ENCODE measurements around the gene FARS2.

Gene FARS2

GRCh38 chr6:5766260-5766659 lies 504.9 kb downstream of the FARS2 start:
- Mint-ChIP-seq H3K27ac (no peak overlapping the region), H3K9me3 (peaks cover 6% of the 10 kb centered on the region), H3K4me1 (peaks cover 15% of the 10 kb centered on the region), H3K36me3 (peaks cover 18% of the 10 kb centered on the region), H3K4me3 (no peak overlapping the region), H3K27me3 (no peaks in the 10 kb centered on the region)
- DNase-seq (ENCODE audit: low spot score in 2 of 2): no peak
- ATAC-seq (ENCODE audit: low read depth): no peak

- Mint-ChIP-seq H3K36me3 (peaks cover 20% of the 10 kb centered on the region), H3K9me3 (peaks cover 6% of the 10 kb centered on the region), H3K4me3 (no peak overlapping the region), H3K4me1 (peaks cover 14% of the 10 kb centered on the region), H3K27ac (no peak overlapping the region), H3K27me3 (no peaks in the 10 kb centered on the region)
- ATAC-seq (ENCODE audit: low read depth): no peak
- DNase-seq (ENCODE audit: low spot score in 2 of 2): no peak
These were observed 506.2 kb downstream of the FARS2 start for GRCh38 chr6:5767471-5767870.

GRCh38 chr6:5771211-5771610 lies 509.9 kb downstream of the FARS2 start:
- H3K27ac Mint-ChIP-seq: no peak overlapping the region
- ATAC-seq (ENCODE audit: low read depth) (no peak), DNase-seq (ENCODE audit: low spot score in 2 of 2) (no peak)
- no peak overlapping the region for H3K4me3 Mint-ChIP-seq
- peaks cover 6% of the 10 kb centered on the region for H3K9me3 Mint-ChIP-seq
- H3K27me3 Mint-ChIP-seq: no peaks in the 10 kb centered on the region
- peaks cover 2% of the 10 kb centered on the region for H3K4me1 Mint-ChIP-seq
- peaks cover 33% of the 10 kb centered on the region for H3K36me3 Mint-ChIP-seq

GRCh38 chr6:5771759-5772390 lies 510.6 kb downstream of the FARS2 start:
- H3K4me1 Mint-ChIP-seq: peaks cover 2% of the 10 kb centered on the region
- H3K36me3 Mint-ChIP-seq: peaks cover 31% of the 10 kb centered on the region
- H3K9me3 Mint-ChIP-seq: peaks cover 4% of the 10 kb centered on the region
- H3K4me3 Mint-ChIP-seq: no peak overlapping the region
- DNase-seq (ENCODE audit: low spot score in 2 of 2) (no peak), ATAC-seq (ENCODE audit: low read depth) (no peak)
- H3K27me3 Mint-ChIP-seq: no peaks in the 10 kb centered on the region
- H3K27ac Mint-ChIP-seq: no peak overlapping the region

DNA sequence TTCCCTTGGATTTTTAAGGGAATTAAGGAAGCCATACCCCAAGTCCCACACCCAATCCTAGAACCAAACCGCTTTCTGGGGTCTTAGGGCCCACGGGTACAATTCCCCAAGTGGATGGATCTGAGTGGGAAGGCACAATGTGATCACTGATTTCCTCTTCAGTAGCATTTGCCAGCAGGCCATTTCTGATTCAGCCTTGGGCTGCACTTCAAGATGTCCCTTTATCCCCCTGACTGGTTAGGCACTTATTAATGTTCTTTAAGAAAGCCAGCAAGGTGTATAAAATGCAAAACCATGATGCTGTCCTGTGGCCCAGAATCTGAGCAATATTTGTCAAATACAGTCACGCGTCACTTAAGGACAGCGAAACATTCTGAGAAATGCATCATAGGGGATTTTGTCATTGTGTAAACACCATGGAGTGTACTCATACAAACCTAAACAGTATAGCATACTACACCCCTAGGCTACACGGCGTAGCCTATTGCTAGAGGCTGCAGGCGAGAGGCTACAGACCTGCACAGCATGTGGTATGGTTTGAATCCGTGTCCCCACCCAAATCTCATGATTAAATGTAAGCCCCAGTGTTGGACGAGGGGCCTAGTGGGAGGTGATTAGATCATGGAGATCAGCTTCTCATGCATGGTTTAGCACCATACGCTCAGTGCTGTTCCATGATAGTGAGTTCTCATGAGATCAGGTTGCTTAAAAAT lies 511.3 kb downstream of the FARS2 start:
- H3K27me3 Mint-ChIP-seq: no peaks in the 10 kb centered on the region
- DNase-seq (ENCODE audit: low spot score in 2 of 2): no peak
- H3K27ac Mint-ChIP-seq: no peak overlapping the region
- H3K4me1 Mint-ChIP-seq: peaks cover 2% of the 10 kb centered on the region
- H3K36me3 Mint-ChIP-seq: peaks cover 27% of the 10 kb centered on the region
- H3K4me3 Mint-ChIP-seq: no peak overlapping the region
- ATAC-seq (ENCODE audit: low read depth): no peak
- peaks cover 4% of the 10 kb centered on the region for H3K9me3 Mint-ChIP-seq

- Mint-ChIP-seq H3K4me3 (no peak overlapping the region), H3K4me1 (peaks cover 8% of the 10 kb centered on the region), H3K36me3 (peaks cover 23% of the 10 kb centered on the region), H3K27ac (no peak overlapping the region), H3K9me3 (no peaks in the 10 kb centered on the region), H3K27me3 (no peaks in the 10 kb centered on the region)
- no peak for DNase-seq (ENCODE audit: low spot score in 2 of 2)
- ATAC-seq (ENCODE audit: low read depth): no peak
These were observed 514.8 kb downstream of the FARS2 start for GRCh38 chr6:5776104-5776503.

DNA sequence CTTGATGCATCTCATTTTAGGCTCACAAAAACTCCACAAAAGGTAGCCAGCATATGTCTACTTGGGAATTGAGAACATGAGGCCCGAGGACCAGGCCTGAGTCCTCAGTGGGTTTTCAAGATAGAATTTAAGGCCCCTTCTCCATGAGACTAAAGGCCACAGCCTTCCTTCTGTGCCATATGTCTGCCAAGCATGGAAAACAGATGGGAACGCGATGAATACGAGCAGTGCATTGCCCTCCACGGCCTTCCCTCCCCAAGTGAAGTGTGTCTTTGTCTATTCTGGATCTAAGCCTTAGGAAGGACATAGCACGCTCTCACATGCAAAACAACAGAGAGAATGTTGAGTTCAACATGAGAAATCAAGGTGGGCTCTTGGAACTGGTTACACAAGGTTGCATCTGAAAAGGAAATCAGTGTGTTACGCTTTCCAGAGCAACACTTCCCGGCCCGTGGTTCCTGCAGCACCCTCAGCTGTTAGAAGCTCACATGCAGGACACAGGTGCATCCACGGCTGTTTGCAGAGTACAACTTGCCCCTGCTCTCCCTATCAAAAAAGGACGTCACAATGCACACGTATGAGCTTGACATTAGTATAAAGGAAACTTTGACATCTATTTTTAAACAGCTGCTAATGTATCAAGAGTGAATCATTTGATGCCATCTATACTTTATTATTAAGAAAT lies 515.5 kb downstream of the FARS2 start:
- no peaks in the 10 kb centered on the region for H3K9me3 Mint-ChIP-seq
- peaks cover 8% of the 10 kb centered on the region for H3K4me1 Mint-ChIP-seq
- H3K36me3 Mint-ChIP-seq: peaks cover 22% of the 10 kb centered on the region

GRCh38 chr6:5778317-5778857 lies 517.1 kb downstream of the FARS2 start:
- Mint-ChIP-seq H3K4me1 (peaks cover 11% of the 10 kb centered on the region), H3K27me3 (no peaks in the 10 kb centered on the region), H3K36me3 (peaks cover 19% of the 10 kb centered on the region), H3K4me3 (peak overlapping the region; percentile 42), H3K9me3 (no peaks in the 10 kb centered on the region), H3K27ac (no peak overlapping the region)
- ATAC-seq (ENCODE audit: low read depth) (peak; percentile 68), DNase-seq (ENCODE audit: low spot score in 2 of 2) (no peak)

More for the DNA sequence above, 515.5 kb downstream of the FARS2 start:
- ATAC-seq (ENCODE audit: low read depth) (no peak), DNase-seq (ENCODE audit: low spot score in 2 of 2) (no peak)
- no peak overlapping the region for H3K4me3 Mint-ChIP-seq
- H3K27ac Mint-ChIP-seq: no peak overlapping the region
- H3K27me3 Mint-ChIP-seq: no peaks in the 10 kb centered on the region

DNA sequence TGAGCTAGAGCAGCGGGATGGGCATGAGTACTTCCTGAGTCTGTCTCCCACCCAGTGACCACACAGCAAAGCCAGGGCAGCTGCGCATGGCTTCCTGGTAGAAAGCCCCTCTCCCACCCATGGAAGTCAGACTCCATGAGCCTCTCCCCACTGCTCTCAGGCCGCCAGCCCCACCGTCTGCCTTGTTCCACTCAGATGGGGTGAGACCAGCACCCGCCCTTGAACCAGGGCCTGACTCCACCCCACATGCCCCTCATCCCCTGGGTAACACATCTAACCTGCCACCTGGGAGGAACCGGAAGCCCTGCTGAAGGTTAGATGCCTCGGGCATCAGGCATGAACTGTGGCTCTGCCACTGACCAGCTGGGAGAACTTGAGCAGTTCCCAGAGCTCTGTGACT lies 517.6 kb downstream of the FARS2 start:
- H3K4me3 Mint-ChIP-seq: peak overlapping the region; percentile 53
- no peak overlapping the region for H3K27ac Mint-ChIP-seq
- no peak for DNase-seq (ENCODE audit: low spot score in 2 of 2)
- no peaks in the 10 kb centered on the region for H3K27me3 Mint-ChIP-seq
- peaks cover 11% of the 10 kb centered on the region for H3K4me1 Mint-ChIP-seq
- ATAC-seq (ENCODE audit: low read depth): no peak
- H3K9me3 Mint-ChIP-seq: no peaks in the 10 kb centered on the region
- H3K36me3 Mint-ChIP-seq: peaks cover 19% of the 10 kb centered on the region

DNA sequence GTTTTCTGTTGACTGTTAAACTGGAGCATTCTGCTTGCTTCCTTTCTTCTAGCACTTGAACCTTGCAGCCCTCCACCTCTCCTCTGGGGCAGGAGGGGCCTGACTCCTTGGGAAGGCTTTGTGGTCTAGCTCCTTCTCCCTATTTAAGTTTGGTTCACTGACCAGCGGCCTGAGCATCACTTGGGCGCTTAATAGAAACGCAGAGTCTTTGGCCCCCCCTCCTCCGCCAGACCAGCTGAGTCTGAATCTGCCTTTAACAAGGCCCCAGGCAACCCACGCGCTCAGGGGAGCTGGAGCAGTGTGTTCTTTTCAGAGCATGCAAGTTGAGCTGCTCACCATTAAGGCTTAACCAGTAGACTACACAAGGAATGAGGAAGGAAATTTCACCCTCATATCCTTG lies 519.7 kb downstream of the FARS2 start:
- no peaks in the 10 kb centered on the region for H3K9me3 Mint-ChIP-seq
- H3K4me1 Mint-ChIP-seq: peaks cover 11% of the 10 kb centered on the region

GRCh38 chr6:5781966-5782556 lies 520.7 kb downstream of the FARS2 start:
- ATAC-seq (ENCODE audit: low read depth) (no peak), DNase-seq (ENCODE audit: low spot score in 2 of 2) (no peak)
- no peak overlapping the region for H3K4me3 Mint-ChIP-seq
- peaks cover 14% of the 10 kb centered on the region for H3K4me1 Mint-ChIP-seq
- H3K9me3 Mint-ChIP-seq: no peaks in the 10 kb centered on the region
- no peaks in the 10 kb centered on the region for H3K27me3 Mint-ChIP-seq
- no peak overlapping the region for H3K27ac Mint-ChIP-seq
- peaks cover 8% of the 10 kb centered on the region for H3K36me3 Mint-ChIP-seq

More for the DNA sequence above, 519.7 kb downstream of the FARS2 start:
- Mint-ChIP-seq H3K27me3 (no peaks in the 10 kb centered on the region), H3K4me3 (no peak overlapping the region), H3K27ac (no peak overlapping the region), H3K36me3 (peaks cover 8% of the 10 kb centered on the region)
- ATAC-seq (ENCODE audit: low read depth) (no peak), DNase-seq (ENCODE audit: low spot score in 2 of 2) (no peak)

DNA sequence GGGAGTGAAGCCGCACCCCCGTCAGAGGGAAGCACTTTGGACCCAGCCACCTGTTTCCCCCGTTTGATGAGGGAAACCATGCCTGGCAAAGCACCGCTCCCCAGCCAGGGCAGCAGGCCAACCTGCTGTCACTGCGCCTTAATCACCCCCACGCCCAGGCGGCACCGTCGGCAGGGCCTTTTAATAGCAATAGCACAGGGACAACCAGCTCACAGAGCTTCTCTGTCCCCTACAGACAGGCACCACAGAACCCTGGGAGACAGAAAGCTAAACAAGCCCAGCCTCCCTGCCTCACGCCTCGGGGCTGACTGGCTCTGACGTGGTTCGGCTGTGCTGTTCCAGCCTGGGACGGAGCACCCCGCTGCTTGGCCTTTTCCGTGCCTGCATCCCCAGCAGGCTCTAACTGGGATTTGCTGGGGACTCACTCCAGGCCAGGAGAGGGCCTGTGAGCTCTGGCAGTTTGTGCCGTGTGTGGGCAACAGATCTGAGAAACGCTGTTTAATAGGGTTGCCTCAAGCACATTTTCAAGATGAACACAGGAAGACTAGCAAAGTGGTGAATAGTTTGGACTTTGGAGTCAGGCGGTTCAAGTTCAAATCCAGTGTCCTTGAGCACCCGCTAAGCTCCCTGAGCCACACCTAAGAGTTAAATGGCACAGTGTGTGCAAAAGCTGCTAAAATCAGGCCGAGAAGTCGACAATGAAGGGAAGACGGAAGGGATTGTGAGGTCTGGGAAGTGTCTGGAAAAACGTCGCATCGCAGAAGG lies 521.7 kb downstream of the FARS2 start:
- no peak overlapping the region for H3K27ac Mint-ChIP-seq
- ATAC-seq (ENCODE audit: low read depth) (no peak), DNase-seq (ENCODE audit: low spot score in 2 of 2) (no peak)
- no peaks in the 10 kb centered on the region for H3K9me3 Mint-ChIP-seq
- H3K4me3 Mint-ChIP-seq: no peak overlapping the region
- no peaks in the 10 kb centered on the region for H3K27me3 Mint-ChIP-seq
- peaks cover 12% of the 10 kb centered on the region for H3K4me1 Mint-ChIP-seq
- H3K36me3 Mint-ChIP-seq: peaks cover 8% of the 10 kb centered on the region

- no peaks in the 10 kb centered on the region for H3K27me3 Mint-ChIP-seq
- H3K4me1 Mint-ChIP-seq: peaks cover 6% of the 10 kb centered on the region
- no peak overlapping the region for H3K4me3 Mint-ChIP-seq
- no peaks in the 10 kb centered on the region for H3K9me3 Mint-ChIP-seq
- no peak for DNase-seq (ENCODE audit: low spot score in 2 of 2)
- peaks cover 4% of the 10 kb centered on the region for H3K36me3 Mint-ChIP-seq
- no peak for ATAC-seq (ENCODE audit: low read depth)
- no peak overlapping the region for H3K27ac Mint-ChIP-seq
These were observed 522.3 kb downstream of the FARS2 start for GRCh38 chr6:5783584-5784089.

Measured in memory B cell (primary cell).